ENCODE measurements around the gene TEX12.
"Not testable (repeated sequence)": the region's sequence is repeated elsewhere in the genome, so short reads cannot be mapped to it uniquely, and the experiment has no call there.

The TEX12 gene

DNA sequence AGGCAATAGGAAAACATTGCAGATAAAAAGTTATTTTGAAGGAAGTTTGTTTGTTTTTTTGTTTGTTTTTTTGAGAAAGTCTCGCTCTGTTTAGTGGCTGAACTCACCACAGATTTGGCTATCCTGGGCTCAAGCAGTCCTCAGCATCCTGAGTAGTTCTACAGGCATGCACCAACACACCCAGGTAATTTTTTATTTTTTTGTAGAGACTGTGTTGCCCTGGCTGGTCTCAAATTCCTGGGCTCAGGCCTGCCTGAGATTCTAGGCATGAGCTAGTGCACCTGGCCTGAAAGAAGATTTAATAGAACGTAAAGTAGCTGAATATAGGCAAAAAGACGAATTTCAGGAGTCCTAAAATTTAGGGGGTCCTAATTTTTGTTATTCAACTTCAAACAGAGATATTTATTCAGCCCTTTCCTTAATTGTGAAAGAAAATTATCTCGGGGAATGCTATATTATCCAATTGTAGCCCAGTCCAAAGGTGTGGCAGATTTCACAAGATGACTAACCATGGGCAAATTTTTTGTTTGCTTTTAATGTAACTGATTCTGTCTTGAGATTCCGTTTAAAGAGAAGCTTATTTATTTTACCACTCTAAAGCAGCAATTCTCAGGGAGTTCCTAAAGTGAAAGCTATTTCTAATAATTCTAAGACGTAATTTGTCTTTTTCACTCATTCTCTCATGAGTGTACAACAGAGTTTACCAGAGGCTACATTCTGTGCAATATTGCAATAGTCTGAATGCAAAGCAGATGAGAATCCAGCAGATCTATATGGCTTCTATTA lies 4.2 kb upstream of the TEX12 start:
- DNase-seq (ENCODE audit: low read depth, low spot score), result no peak
- H3K4me3 ChIP-seq (ENCODE audit: low read length), result no peak overlapping the region

DNA sequence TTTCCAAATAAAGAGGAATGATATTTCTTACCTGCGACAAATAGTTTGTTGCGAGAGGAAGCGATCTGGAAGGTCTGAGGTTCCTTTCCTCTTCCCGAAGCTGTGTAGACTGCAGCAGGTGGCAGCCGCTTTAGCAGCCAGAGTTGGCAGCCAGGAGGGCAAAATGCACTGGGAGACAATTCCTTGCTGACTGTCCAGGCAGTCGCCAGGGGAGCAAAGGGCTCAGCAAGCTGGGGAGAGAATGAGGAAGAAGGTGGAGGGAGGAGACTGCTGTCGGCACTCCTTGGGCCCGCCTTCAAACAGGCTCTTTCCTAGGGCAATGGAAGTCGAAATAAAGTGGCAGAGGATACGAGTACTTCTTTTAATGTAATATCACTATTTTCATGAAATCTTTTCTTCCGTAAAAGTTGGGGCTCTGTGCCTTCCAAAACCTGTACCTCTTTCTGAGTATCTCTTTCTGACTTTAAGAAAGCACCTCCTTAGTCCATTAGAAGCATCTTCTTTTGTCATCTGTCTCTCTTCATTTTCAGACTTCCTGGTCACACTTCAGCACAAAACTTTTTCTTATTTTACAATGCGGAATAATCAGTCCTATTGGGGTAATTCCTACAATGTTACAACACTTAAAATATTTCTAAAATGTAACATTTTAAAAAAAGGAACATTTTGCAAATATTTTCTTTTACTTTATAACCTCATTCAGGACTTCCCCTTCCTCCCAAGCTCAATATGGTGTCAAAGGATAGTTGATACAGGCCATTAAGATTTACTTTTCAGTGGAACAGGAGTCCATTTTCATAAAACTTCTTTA lies 3.1 kb upstream of the TEX12 start, which contains the start of gene IL18:
IL18 (minus strand) TSS at position 220 of the 811 bp plus-strand sequence. CDS start 9,041 bp downstream, outside the sequence.
- H3K4me3 ChIP-seq (ENCODE audit: low read length), result no peak within 1 kb of the TSS
- DNase-seq (ENCODE audit: low read depth, low spot score), result no peak

DNA sequence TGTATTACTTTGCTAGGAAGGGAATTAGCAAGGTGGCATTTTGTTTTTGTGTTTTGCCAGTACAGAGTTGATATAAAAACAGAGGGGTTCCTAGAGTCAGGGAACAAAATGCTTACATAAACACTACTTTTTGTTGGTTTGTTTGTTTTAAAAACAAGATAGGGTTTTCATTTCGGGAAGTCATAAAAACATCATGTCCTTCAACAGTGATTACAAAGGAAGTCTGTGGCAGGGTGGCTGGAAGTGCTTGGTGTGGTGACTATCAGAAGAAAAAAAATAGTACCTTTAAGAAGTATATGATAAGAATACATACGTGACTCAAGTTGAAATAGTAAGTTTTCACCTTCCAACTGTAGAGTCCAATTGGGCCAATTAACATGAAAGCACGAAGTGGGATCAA lies 2.1 kb upstream of the TEX12 start:
- no peak for DNase-seq (ENCODE audit: low read depth, low spot score)
- H3K4me3 ChIP-seq (ENCODE audit: low read length), result no peak overlapping the region

DNA sequence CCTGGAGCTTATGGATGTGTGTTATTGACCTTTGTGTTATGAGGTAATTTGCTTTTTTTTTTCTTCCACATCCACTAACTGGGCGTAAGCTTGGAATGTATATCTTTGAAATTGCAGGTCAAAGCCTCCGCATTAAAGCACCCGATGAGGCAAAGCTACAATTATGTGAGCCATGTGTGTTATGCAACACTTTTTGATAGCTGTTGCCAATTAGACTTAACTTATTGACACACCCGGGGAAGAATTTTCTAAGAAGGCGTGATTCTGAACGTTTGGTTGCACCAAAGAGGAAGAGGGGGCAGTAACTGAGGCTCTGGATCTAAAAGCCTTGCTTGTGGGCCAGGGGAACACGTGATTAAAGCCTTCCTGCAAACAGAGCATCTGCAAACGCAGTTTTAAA lies 610 bp upstream of the TEX12 start:
- no peak overlapping the region for H3K4me3 ChIP-seq (ENCODE audit: low read length)
- DNase-seq (ENCODE audit: low read depth, low spot score), result no peak

DNA sequence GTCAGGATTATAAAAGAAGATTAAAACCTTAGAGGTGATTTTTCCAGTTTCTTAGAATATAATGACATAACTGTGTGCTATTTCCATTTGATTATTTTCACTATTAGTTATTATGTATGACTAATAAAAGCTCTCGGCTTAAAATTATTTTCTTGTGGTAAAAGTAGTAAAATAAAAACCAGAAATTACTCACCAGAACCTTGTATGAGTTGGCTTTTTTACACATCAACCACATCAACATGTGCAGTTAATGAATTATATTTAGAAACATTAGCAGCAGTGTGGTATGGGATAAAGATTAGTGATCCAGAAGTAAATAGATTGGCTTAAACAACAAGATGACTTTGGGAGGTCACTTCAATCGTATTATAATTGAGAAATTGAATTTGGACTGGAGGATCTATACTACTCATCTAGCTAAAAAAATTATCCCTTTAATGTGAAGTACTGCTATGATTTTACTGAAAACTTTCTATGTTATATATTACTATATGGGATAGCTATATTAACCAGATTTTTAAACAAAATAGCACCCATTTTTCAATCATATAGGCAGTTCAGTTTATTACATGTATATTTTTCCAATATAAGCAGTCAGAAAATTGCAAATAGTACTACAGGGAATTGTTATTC lies 5.3 kb downstream of the TEX12 start:
- H3K4me3 ChIP-seq (ENCODE audit: low read length), result no peak overlapping the region
- no peak for DNase-seq (ENCODE audit: low read depth, low spot score)

DNA sequence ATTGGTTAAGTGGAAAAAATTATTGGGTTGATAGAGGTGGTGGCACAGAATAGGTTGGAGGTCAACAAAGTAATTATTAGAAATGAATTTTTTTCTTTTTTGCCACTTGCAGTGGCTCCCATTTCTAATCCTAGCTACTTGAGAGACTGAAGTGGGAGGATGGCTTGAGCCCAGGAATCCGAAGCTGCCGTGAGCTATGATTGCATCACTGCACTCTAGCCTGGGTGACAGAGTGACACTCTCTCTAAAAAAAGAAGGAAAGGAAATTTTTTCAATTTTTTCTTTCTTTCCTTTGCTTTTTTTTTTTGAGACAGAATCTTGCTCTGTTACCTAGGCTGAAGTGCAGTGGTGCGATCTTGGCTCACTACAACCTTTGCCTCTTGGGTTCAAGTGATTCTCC lies 6.0 kb downstream of the TEX12 start:
- H3K4me3 ChIP-seq (ENCODE audit: low read length), result no peak overlapping the region
- DNase-seq (ENCODE audit: low read depth, low spot score), result no peak

DNA sequence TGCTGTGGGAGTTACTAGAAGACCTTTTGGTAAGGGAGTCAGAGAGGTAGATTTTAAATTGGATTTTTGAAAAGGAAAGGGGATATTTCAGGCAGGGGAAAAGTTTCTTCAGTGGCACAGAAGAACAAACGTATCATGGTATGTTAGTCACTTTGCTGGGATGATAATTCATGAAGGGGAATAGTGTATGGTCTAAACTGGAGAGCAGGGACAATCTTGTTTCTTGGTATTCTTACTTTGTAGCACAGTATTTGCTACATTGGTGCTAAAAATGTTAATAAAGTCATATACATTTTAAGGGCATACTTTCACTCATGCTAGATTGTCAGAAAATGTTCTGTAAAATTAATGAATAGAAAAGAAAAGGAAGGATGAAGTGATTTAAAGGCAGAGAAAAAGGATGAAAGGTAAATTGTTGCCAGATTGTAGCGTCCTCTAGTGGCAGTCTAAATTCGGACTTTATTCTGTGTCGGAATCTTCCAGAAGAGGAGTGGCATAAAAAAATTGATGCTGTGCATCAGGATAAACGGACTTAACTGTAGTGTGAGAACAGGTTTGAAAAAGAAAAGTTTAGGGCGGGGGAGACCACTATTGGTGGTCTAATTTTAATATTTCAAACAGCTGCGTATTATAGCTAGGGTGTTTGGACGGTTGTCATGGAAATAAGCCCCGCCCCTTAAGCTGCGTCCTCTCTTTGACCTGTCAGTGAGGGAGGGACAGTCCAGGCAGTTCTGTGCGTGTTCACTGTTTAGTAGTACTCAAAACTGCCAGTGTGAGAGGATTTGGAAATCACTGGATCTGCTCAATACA lies 7.8 kb downstream of the TEX12 start, which contains the start of gene BCO2:
BCO2 (plus strand) TSS at position 724 of the 810 bp plus-strand sequence. CDS start 90 bp downstream, outside the sequence.
- no peak for DNase-seq (ENCODE audit: low read depth, low spot score)
- H3K4me3 ChIP-seq (ENCODE audit: low read length), result no peak within 1 kb of the TSS

DNA sequence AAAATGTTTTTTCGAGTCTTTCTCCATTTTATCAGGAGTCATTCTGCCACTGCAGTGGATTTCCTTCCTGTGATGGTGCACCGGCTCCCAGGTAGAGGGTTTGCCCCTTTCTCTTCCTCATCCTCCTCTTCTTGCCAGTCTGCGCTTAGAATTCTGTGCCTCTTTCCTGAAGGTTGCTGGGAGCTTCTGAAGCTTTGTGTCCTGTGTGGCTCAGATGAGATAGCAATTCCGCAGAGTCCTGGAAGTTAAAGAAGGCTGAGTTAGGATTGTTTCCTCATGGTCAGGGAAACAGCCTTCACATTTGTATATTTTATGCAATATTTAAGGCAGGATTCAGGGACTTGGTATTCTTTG lies 8.4 kb downstream of the TEX12 start:
- DNase-seq (ENCODE audit: low read depth, low spot score), result no peak
- no peak overlapping the region for H3K4me3 ChIP-seq (ENCODE audit: low read length)

DNA sequence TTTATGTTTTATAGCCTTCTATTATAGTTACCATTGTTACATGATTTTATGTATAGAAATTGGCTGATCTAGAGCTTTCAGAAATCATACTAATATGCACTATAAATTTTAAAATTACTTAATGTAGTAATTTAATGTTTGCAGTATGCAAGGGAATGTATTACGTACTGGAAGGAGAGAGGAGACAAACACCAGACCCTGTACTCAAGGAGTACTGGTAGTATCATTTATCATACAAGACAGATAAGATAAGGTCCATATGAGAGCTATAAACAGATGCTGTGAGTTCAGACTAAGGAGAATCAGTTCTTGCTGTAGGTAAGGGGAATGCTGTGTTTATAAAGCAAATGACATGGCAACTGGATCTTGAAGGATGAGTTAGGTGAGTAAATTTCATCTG lies 8.9 kb downstream of the TEX12 start:
- DNase-seq (ENCODE audit: low read depth, low spot score), result no peak

DNA sequence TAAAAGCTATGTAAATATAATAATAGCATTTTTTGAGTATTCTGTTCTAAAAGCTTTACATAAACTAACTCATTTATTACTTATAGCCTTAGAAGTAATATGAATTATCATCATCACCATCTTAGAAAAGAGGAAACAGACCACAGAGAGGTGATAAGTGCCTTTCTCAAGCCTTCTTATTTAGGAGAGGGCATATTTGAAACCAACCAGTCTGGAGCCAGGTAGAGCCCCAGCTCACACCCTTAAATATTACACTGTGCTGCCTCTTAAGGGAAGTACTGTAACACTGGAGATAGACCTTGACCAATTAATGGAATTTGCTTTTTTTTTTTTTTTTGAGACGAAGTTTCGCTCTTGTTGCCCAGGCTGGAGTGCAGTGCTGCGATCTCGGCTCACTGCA lies 10.4 kb downstream of the TEX12 start:
- no peak for DNase-seq (ENCODE audit: low read depth, low spot score)
- no peak overlapping the region for H3K4me3 ChIP-seq (ENCODE audit: low read length)

More for the DNA sequence above, 8.9 kb downstream of the TEX12 start:
- H3K4me3 ChIP-seq (ENCODE audit: low read length), result no peak overlapping the region

DNA sequence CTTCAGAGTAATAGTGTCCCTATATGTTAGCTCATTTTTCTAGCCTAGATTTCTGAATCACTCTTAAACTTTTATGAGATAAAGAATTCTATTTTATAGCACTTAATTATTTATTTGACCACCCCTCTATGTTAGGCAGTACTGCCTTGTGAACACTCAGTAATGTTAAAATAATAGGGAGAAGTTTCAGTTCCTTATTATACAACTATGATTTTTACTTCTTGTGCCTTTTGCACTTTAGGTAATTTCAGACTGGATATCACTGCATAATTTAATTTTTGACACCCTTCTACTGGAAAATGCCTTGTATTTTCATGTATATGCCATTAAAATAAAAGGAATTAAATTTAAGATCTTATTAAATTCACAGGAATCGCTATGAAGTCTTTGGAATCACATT lies 11.3 kb downstream of the TEX12 start:
- no peak for DNase-seq (ENCODE audit: low read depth, low spot score)
- H3K4me3 ChIP-seq (ENCODE audit: low read length), result no peak overlapping the region

DNA sequence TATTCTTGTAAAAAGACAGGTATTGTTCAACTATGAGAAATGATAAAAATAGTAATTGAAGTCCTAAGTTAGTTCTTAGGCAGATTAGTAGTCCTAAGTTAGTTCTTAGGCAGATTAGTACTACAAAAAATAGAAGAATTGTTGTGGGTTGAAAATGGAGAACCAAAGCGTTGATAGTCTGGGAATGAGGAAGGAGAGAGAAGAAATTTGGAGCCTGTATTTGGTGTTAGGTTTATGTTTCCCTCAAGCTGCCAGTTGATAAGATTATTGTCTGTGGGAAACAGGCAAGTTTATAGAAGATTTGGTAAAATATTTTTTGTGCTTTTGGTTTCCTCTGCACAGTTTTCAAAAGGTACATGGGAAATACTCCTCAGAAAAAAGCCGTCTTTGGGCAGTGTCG lies 11.8 kb downstream of the TEX12 start:
- H3K4me3 ChIP-seq (ENCODE audit: low read length), result no peak overlapping the region
- no peak for DNase-seq (ENCODE audit: low read depth, low spot score)

DNA sequence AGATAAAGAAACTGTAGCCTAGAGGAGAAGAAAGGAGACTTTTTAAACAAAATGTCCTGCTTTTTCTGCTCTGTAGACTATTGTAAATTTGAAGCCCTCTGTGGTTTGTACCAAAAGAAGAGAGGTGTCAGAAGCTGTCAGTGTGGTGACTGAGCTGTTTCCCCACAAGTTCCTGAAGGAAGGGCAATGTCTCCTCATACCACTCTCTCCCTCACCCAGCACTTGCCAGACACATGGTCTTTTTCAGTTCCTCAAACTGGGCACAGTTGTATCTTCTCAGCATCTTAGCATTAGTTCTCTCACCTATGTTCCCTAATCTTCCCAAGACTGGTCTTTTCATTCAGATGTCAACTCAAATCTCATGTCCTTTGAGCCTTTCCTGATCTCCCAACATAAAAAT lies 12.4 kb downstream of the TEX12 start:
- no peak overlapping the region for H3K4me3 ChIP-seq (ENCODE audit: low read length)
- DNase-seq (ENCODE audit: low read depth, low spot score), result no peak

DNA sequence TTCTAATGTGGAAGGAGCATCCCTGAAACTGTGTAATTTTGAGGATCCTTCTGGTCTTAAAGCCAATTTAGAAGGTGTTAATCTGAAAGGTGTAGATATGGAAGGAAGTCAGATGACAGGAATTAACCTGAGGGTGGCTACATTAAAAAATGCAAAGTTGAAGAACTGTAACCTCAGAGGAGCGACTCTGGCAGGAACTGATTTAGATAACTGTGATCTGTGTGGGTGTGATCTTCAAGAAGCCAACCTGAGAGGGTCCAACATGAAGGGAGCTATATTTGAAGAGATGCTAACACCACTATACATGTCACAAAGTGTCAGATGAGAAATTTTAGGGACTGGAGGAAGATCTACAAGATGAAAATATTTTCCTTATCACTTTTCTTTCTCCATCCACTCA lies 15.7 kb downstream of the TEX12 start:
- DNase-seq (ENCODE audit: low read depth, low spot score), result no peak
- no peak overlapping the region for H3K4me3 ChIP-seq (ENCODE audit: low read length)

DNA sequence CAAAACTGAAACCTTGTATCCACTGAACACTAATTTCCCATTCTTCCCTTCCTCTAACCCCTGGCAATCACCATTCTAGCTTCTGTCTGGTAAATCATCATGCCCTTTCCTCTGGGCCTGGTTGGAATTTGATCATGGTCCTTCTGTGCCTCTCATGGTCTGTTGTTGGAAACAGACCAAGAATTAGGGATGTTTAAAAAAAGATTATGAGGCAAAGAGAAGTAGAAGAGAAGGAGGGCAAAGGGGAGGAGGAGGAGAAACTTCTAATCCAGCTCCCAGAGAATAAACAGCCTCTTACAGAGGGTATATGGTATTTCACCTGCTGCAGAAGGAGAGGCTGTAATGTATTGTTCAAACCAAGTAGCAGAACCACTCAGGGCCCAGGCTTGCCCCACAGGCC lies 18.7 kb downstream of the TEX12 start:
- no peak for DNase-seq (ENCODE audit: low read depth, low spot score)
- H3K4me3 ChIP-seq (ENCODE audit: low read length), result no peak overlapping the region

DNA sequence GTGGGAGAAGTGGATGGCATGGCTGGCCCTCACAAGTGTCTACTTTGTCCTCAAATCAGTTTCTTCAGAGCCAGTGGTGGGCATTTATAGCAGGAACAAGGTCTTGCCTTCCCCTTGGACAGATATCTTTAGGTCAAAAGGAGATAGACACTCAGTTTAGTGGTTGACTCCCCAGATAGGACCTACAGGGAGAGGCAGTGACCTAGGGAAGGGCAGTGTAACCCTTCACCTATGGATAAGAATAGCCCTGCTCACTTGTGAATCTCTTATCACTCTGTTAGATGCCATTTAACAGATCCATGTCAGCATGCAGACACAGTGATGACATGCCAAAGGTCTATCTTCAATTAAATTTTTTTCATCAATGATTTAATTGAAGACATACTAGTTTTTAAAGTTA lies 19.1 kb downstream of the TEX12 start:
- no peak overlapping the region for H3K4me3 ChIP-seq (ENCODE audit: low read length)
- DNase-seq (ENCODE audit: low read depth, low spot score), result no peak

DNA sequence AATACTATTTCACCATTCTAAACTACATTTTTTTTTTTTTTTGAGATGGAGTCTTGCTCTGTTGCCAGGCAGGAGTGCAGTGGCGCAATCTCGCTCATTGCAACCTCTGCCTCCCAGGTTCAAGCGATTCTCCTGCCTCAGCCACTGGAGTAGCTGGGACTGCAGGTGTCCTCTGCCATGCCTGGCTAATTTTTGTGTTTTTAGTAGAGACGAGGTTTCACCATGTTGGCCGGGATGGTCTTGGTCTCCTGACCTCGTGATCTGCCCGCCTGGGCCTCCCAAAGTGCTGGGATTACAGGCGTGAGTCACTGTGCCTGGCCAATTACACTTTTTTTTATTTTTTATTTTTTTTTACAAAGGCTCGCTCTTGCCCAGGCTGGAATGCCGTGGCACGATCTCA lies 27.9 kb downstream of the TEX12 start:
- DNase-seq (ENCODE audit: low read depth, low spot score), result not testable (repeated sequence)

DNA sequence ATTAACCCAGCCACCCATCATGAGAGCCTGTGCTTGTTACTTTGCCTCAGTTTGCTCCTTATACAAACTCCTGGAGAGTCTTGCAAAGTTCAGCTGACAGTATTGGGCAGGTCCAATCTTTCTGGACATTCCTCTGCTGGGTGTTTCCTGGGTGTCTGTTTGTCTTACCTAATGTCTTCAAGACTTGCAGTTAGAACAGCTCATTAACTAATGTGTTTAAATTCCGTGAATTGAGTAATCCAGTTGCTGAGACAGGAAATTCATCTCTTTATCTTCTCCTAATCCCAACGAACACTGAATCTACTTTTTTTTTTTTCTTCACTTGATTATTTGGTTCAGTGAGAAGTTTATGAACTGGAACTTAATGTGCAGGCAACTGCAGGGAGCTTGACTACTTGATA lies 28.8 kb downstream of the TEX12 start:
- no peak for DNase-seq (ENCODE audit: low read depth, low spot score)

More for the DNA sequence above, 27.9 kb downstream of the TEX12 start:
- H3K4me3 ChIP-seq (ENCODE audit: low read length), result not testable (repeated sequence)

DNA sequence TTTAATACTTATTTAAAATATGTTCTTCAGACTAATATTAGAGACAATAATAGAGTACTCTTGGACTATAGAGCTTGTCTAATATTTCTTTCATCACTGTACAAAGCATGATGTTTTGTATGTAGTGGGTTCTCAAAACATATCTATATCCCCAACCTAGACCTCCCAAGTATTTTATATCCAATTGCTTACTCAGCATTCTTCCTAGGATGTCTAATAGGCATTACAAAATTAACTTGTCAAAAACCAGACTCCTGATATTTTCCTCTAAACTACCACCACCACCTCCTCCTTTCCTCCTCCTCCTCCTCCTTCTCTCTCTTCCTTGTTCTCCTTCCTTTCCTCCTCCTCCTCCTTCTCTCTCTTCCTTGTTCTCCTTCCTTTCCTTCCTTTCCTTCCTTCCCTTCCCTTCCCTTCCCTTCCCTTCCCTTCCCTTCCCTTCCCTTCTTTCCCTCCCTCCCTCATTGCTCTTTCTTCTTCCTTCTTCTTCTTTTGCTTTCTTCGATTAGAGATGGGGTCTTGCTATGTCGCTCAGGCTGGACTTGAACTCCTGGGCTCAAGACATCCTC lies 29.4 kb downstream of the TEX12 start:
- no peak for DNase-seq (ENCODE audit: low read depth, low spot score)

More for the DNA sequence above, 28.8 kb downstream of the TEX12 start:
- H3K4me3 ChIP-seq (ENCODE audit: low read length), result no peak overlapping the region

More for the DNA sequence above, 29.4 kb downstream of the TEX12 start:
- no peak overlapping the region for H3K4me3 ChIP-seq (ENCODE audit: low read length)

Measured in Jurkat, Clone E6-1 (cell line).